SHP77 (cell line): ENCODE results near the gene GBA2.

Experiments
- DNase-seq, 2 experiments: peaks; one replicate each; lab custom pipeline; 2025; lab: John Stamatoyannopoulos, UW

Gene GBA2

GRCh38 chr9:35748858-35749514 is at the start of gene GBA2, which contains the start of gene RGP1:
Gene GBA2 (minus strand): TSS chr9:35749228. CDS start chr9:35748704, 524 bp downstream.
Gene RGP1 (plus strand): TSS chr9:35749287. CDS start chr9:35749756, 469 bp downstream.
- DNase-seq = peak; percentile 24 to 74

- DNase-seq = no peak
Measured at GRCh38 chr9:35797311-35798109, 48.5 kb upstream of the GBA2 start.

GRCh38 chr9:35795695-35796094 is 46.7 kb upstream of the GBA2 start:
- no peak for DNase-seq

- no peak for DNase-seq
Measured at GRCh38 chr9:35793461-35793860, 44.4 kb upstream of the GBA2 start.

- DNase-seq = no peak
Measured at GRCh38 chr9:35792826-35793225, 43.8 kb upstream of the GBA2 start.

GRCh38 chr9:35792024-35792813 is 43.2 kb upstream of the GBA2 start:
- DNase-seq = no peak

GRCh38 chr9:35791297-35791921 is 42.4 kb upstream of the GBA2 start, which contains the start of gene NPR2:
Gene NPR2 (plus strand): TSS chr9:35791591. CDS start chr9:35792409, 818 bp downstream.
- no peak for DNase-seq

- DNase-seq = peak; percentile 22 to 38
Measured at GRCh38 chr9:35790385-35791296, 41.6 kb upstream of the GBA2 start.

- no peak for DNase-seq
Measured at GRCh38 chr9:35790025-35790384, 41.0 kb upstream of the GBA2 start.

GRCh38 chr9:35789541-35789940 is 40.5 kb upstream of the GBA2 start:
- DNase-seq = no peak

- DNase-seq = no peak
Measured at GRCh38 chr9:35783418-35783817, 34.4 kb upstream of the GBA2 start.

- no peak for DNase-seq
Measured at GRCh38 chr9:35781066-35781465, 32.0 kb upstream of the GBA2 start.

GRCh38 chr9:35778496-35778895 is 29.5 kb upstream of the GBA2 start:
- DNase-seq = no peak

GRCh38 chr9:35776018-35776417 is 27.0 kb upstream of the GBA2 start:
- peak; percentile 71 to 83 for DNase-seq

- no peak for DNase-seq
Measured at GRCh38 chr9:35774907-35775635, 26.0 kb upstream of the GBA2 start.

GRCh38 chr9:35771943-35772342 is 22.9 kb upstream of the GBA2 start:
- DNase-seq = peak; percentile 18 to 33

GRCh38 chr9:35771534-35771933 is 22.5 kb upstream of the GBA2 start:
- peak; percentile 35 to 73 for DNase-seq

- DNase-seq = no peak
Measured at GRCh38 chr9:35771075-35771433, 22.0 kb upstream of the GBA2 start.

- DNase-seq = no peak
Measured at GRCh38 chr9:35769763-35770162, 20.7 kb upstream of the GBA2 start.

GRCh38 chr9:35767458-35767857 is 18.4 kb upstream of the GBA2 start:
- no peak for DNase-seq
